Mucosa of gallbladder (tissue), 1 donor: ENCODE measurements around the gene SLF2. TPM values are rescaled to one million over a fixed set of nuclear protein-coding genes. Genes with fewer than 3 reads are reported as not detected.
A peak's percentile ranks its signal among the peaks of the same experiment; 100 is the strongest.
"Not testable (repeated sequence)": the region's sequence is repeated elsewhere in the genome, so short reads cannot be mapped to it uniquely, and the experiment has no call there.

Source experiments
- DNase-seq: peaks from one replicate; pipeline ENCODE4 v3.0.0-alpha.2; 2020; ENCODE audit warnings: low spot score
- total RNA-seq: library from RNA; stranded (reverse); gene quantifications from one replicate; pipeline ENCODE4 v1.2.1, GENCODE V29; 2021
- donor health status: DM: no; HTN: no; CAD: no.

The SLF2 gene
- total RNA-seq, 1 donor from 2014 or later, result 26.1 TPM

GRCh38 chr10:100960251-100960650 lies 47.5 kb downstream of the SLF2 start:
- DNase-seq, result no peak

GRCh38 chr10:100962351-100963080 lies 49.8 kb downstream of the SLF2 start:
- DNase-seq, result no peak

GRCh38 chr10:100963826-100964225 lies 51.1 kb downstream of the SLF2 start:
- DNase-seq, result no peak

- no peak for DNase-seq
Observed at GRCh38 chr10:100965820-100966219, 53.1 kb downstream of the SLF2 start.

- DNase-seq, result no peak
Observed at GRCh38 chr10:100966887-100967286, 54.1 kb downstream of the SLF2 start.

GRCh38 chr10:100967332-100967731 lies 54.6 kb downstream of the SLF2 start:
- DNase-seq, result no peak

GRCh38 chr10:100968062-100968736 lies 55.4 kb downstream of the SLF2 start:
- DNase-seq, result no peak

GRCh38 chr10:100968863-100969186 lies 56.1 kb downstream of the SLF2 start:
- DNase-seq, result no peak

GRCh38 chr10:100969187-100970075 lies 56.7 kb downstream of the SLF2 start, which contains the start of gene SEMA4G:
SEMA4G (plus strand) TSS chr10:100969504; CDS start chr10:100972913, 3,409 bp downstream.
- DNase-seq, result peak; percentile 34

- DNase-seq, result peak; percentile 46
Observed at GRCh38 chr10:100970076-100970913, 57.5 kb downstream of the SLF2 start.

- peak; percentile 63 for DNase-seq
Observed at GRCh38 chr10:100970914-100971811, 58.4 kb downstream of the SLF2 start.

- DNase-seq, result no peak
Observed at GRCh38 chr10:100972115-100972903, 59.5 kb downstream of the SLF2 start.

GRCh38 chr10:100972904-100973535 lies 60.3 kb downstream of the SLF2 start:
- no peak for DNase-seq

- DNase-seq, result not testable (repeated sequence)
Observed at GRCh38 chr10:100975397-100975796, 62.6 kb downstream of the SLF2 start.

- DNase-seq, result no peak
Observed at GRCh38 chr10:100976906-100977305, 64.1 kb downstream of the SLF2 start.

GRCh38 chr10:100977436-100977835 lies 64.7 kb downstream of the SLF2 start:
- no peak for DNase-seq

GRCh38 chr10:100978121-100978900 lies 65.5 kb downstream of the SLF2 start:
- no peak for DNase-seq

- no peak for DNase-seq
Observed at GRCh38 chr10:100978901-100979195, 66.1 kb downstream of the SLF2 start.
